Measurements from ENCODE around the gene BTBD1. TPM values are rescaled to one million over a fixed set of nuclear protein-coding genes. Genes with fewer than 3 reads are reported as not detected.
A peak's percentile ranks its signal among the peaks of the same experiment; 100 is the strongest.

Gene BTBD1
- polyA plus RNA-seq, 1 experiment, result 113 TPM

DNA sequence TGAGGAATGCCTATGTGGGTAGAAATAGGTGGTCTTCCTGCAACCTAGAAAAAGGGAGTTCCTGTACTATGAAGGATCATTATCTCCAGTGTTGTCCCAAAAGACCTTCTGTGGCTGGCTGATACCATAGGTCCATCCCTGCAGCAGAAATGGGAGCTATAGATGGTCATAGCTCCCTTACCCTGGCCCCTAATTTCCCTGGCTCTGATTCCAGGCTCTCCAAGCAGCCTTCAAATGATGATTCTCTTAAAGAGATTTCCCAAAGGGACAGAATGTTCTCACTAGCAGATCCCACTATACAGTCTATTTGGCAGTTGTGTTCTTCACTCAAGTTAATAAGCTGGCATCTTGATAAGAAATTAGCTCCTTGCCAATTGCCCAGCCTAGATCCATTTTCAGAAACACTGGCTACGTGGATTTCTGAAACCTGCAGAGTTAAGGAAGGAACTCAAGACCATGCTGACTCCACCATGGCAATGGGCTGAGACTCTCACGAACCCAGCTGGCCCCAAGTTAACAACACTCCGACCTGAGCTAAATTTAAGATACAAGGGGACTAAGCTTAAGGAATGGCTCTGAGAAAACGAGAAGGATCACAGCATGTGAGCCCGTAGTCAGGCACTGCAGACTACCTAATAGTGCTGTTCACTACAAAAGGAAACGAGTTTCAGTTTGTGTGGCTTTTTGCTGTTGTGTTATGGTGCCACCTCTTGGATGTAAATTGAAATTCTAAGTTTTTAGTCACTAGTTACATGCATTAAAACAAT lies 67.0 kb downstream of the BTBD1 start:
- Histone ChIP-seq H3K9me3 (ENCODE audit: control insufficient read depth, insufficient read depth, low read length) (no peaks in the 10 kb centered on the region), H3K27ac (ENCODE audit: low read depth, low read length) (no peak overlapping the region), H3K4me3 (ENCODE audit: low read depth, low read length) (peak overlapping the region; percentile 45), H3K27me3 (ENCODE audit: control insufficient read depth, insufficient read depth, low read length) (no peaks in the 10 kb centered on the region)
- ChIA-PET POLR2A (interaction anchor here (1.5 kb wide), 1 partner anchor 460 kb away, joined by 5 read pairs; the partner anchor contains the start of gene RPS17), CTCF (interaction anchor here (0.6 to 5.4 kb wide), 26 partner anchors 8 to 469 kb away, joined by 3 to 55 read pairs (median 4); partner anchors contain the start of genes BTBD1, C15orf40, RAMAC and RPS17)
- no peak for DNase-seq (ENCODE audit: low read depth, low spot score)
- TF ChIP-seq, protein P1, sequence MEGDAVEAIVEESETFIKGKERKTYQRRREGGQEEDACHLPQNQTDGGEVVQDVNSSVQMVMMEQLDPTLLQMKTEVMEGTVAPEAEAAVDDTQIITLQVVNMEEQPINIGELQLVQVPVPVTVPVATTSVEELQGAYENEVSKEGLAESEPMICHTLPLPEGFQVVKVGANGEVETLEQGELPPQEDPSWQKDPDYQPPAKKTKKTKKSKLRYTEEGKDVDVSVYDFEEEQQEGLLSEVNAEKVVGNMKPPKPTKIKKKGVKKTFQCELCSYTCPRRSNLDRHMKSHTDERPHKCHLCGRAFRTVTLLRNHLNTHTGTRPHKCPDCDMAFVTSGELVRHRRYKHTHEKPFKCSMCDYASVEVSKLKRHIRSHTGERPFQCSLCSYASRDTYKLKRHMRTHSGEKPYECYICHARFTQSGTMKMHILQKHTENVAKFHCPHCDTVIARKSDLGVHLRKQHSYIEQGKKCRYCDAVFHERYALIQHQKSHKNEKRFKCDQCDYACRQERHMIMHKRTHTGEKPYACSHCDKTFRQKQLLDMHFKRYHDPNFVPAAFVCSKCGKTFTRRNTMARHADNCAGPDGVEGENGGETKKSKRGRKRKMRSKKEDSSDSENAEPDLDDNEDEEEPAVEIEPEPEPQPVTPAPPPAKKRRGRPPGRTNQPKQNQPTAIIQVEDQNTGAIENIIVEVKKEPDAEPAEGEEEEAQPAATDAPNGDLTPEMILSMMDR (IDR thresholded peaks at IDR 0.05; ENCODE audit: low read depth, low read length), result peak; percentile 55

DNA sequence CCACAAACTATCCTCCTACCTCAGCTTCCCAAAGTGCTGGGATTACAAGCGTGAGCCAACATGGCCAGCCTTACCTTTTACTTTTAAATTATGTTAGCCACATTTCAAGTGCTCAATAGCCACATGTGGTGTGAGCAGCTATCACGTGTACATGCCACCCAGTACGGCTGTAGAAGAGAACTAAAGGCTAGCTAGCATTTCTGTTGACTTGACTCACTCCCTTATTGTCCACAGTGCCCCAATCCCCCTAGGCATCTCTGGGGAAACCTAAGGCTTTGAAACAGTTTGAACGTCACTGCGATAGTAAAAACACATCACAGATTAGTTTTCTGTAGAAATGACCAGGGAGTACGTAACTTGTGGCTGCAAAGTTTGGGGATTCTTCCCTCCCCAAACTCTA lies 67.6 kb downstream of the BTBD1 start:
- CTCF ChIA-PET, result interaction anchor here (0.8 to 5.4 kb wide), 21 partner anchors 7 to 469 kb away, joined by 3 to 55 read pairs (median 4); partner anchors contain the start of genes C15orf40, RAMAC and RPS17
- POLR2A ChIA-PET, result interaction anchor here (1.5 kb wide), 1 partner anchor 459 kb away, joined by 5 read pairs; the partner anchor contains the start of gene RPS17
- H3K4me3 ChIP-seq (ENCODE audit: low read depth, low read length), result no peak overlapping the region
- H3K27ac ChIP-seq (ENCODE audit: low read depth, low read length), result no peak overlapping the region
- no peak for DNase-seq (ENCODE audit: low read depth, low spot score)
- TF ChIP-seq, protein P1 (IDR thresholded peaks at IDR 0.05; ENCODE audit: low read depth, low read length), result no peak
- H3K9me3 ChIP-seq (ENCODE audit: control insufficient read depth, insufficient read depth, low read length), result no peaks in the 10 kb centered on the region
- no peaks in the 10 kb centered on the region for H3K27me3 ChIP-seq (ENCODE audit: control insufficient read depth, insufficient read depth, low read length)

DNA sequence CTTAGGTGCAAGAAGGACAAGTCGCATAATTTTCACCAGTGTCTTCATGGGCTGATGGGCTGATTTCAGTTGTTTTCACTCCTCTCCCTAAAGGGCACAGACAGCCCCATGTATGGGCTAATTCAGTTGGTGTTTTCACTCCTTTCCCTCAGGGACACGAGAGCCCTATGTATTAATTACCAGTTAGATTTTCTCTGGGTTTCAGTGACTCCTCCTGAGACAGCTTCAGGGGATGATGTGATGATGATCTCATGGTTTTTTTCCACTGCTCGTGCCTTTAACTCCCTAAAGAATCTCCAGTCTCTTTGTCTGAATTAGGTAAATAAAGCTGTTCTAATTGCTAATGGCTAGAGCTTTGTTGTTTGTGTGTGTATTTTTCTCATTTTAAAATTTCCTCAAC lies 71.1 kb downstream of the BTBD1 start:
- DNase-seq (ENCODE audit: low read depth, low spot score), result no peak
- POLR2A ChIA-PET, result no interaction called here
- no peak overlapping the region for H3K4me3 ChIP-seq (ENCODE audit: low read depth, low read length)
- CTCF ChIA-PET, result interaction anchor here (0.9 to 1.6 kb wide), 3 partner anchors 14 to 465 kb away, joined by 3 to 4 read pairs (median 3); no protein-coding TSS in a partner anchor
- no peaks in the 10 kb centered on the region for H3K9me3 ChIP-seq (ENCODE audit: control insufficient read depth, insufficient read depth, low read length)
- TF ChIP-seq, protein P1 (IDR thresholded peaks at IDR 0.05; ENCODE audit: low read depth, low read length), result no peak
- H3K27ac ChIP-seq (ENCODE audit: low read depth, low read length), result no peak overlapping the region
- H3K27me3 ChIP-seq (ENCODE audit: control insufficient read depth, insufficient read depth, low read length), result no peaks in the 10 kb centered on the region

DNA sequence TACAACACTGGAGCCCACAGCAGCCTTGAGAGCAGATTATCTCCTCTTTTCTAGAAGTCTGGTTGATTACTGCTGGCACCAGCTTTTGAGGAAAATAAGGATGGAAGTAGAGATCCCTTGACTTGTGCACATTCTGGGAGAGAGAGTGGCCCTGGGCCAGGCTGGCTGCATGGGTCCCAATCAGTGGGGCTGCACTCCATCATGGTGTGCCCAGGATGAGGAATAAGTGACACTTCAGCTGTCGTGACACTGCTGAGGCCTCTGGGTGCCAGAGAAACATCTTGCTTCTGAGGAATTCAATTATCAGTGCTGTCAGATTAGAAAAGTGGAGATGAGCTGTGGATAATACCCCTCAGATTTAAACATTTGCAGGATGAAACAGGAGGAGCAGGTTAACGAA lies 72.0 kb downstream of the BTBD1 start:
- no peak for DNase-seq (ENCODE audit: low read depth, low spot score)
- ChIA-PET CTCF (interaction anchor here (0.9 to 1.1 kb wide), 2 partner anchors 15 to 145 kb away, joined by 3 read pairs; no protein-coding TSS in a partner anchor), POLR2A (no interaction called here)
- TF ChIP-seq, protein P1 (IDR thresholded peaks at IDR 0.05; ENCODE audit: low read depth, low read length), result no peak
- H3K27ac ChIP-seq (ENCODE audit: low read depth, low read length), result no peak overlapping the region
- H3K9me3 ChIP-seq (ENCODE audit: control insufficient read depth, insufficient read depth, low read length), result no peaks in the 10 kb centered on the region
- H3K4me3 ChIP-seq (ENCODE audit: low read depth, low read length), result no peak overlapping the region
- H3K27me3 ChIP-seq (ENCODE audit: control insufficient read depth, insufficient read depth, low read length), result no peaks in the 10 kb centered on the region

DNA sequence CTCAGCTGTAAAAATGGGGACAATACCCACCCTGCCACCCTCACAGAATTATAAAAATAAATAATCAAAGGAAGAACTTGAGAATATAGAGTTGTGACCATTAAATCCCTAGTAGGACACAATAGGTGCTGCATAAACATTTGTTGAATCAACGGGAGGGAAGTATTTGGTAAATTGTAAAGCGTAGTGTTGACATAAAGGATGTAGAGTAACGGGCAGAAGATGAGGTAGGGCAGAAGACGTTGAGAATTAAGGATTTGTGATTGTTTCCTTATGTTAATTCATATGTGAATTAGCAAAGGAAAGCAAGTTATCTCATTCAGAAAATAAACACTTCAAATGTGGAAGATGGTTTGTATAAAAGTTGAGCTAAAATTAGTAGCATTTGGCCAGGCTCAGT lies 73.9 kb downstream of the BTBD1 start:
- H3K27ac ChIP-seq (ENCODE audit: low read depth, low read length), result no peak overlapping the region
- POLR2A ChIA-PET, result no interaction called here
- CTCF ChIA-PET, result interaction anchor here (1.1 to 1.5 kb wide), 2 partner anchors 7 to 18 kb away, joined by 4 to 10 read pairs; partner anchors contain the start of gene C15orf40

More for the DNA sequence above, 73.9 kb downstream of the BTBD1 start:
- H3K9me3 ChIP-seq (ENCODE audit: control insufficient read depth, insufficient read depth, low read length), result no peaks in the 10 kb centered on the region
- no peaks in the 10 kb centered on the region for H3K27me3 ChIP-seq (ENCODE audit: control insufficient read depth, insufficient read depth, low read length)
- TF ChIP-seq, protein P1 (IDR thresholded peaks at IDR 0.05; ENCODE audit: low read depth, low read length), result no peak
- no peak for DNase-seq (ENCODE audit: low read depth, low spot score)
- no peak overlapping the region for H3K4me3 ChIP-seq (ENCODE audit: low read depth, low read length)
